Thyroid gland (tissue), 4 donors: ENCODE measurements around the gene EYA4. TPM values are rescaled to one million over a fixed set of nuclear protein-coding genes. Genes with fewer than 3 reads are reported as not detected.

Experiments
- DNase-seq, 2 donors: peaks; one replicate each; pipeline ENCODE4 v3.0.0-alpha.2; 2019
- H3K27ac ChIP-seq, 3 donors: fragments of 200-600 bp; sonication (generic); 1 replicate in 2 of 3; 2 replicates in 1 of 3; pipeline ENCODE4 v1.5.1; 2016 to 2019; ENCODE audit warnings: mild to moderate bottlenecking in 1 of 3, moderate library complexity in 1 of 3
- H3K27me3 ChIP-seq: fragments of 200-600 bp; sonication (generic); one replicate; pipeline ENCODE4 v1.5.1; 2019
- H3K36me3 ChIP-seq, 2 donors: fragments of 200-600 bp; sonication (generic); one replicate each; pipeline ENCODE4 v1.5.1; 2016 to 2019
- H3K4me1 ChIP-seq, 2 donors: fragments of 200-600 bp; sonication (generic); one replicate each; pipeline ENCODE4 v1.5.1; 2017 to 2019
- H3K4me3 ChIP-seq, 3 donors: fragments of 200-600 bp; sonication (generic); replicated peaks in 1 of 3; 1 replicate in 2 of 3; 2 replicates in 1 of 3; pipeline ENCODE4 v1.5.1; 2016; ENCODE audit warnings: mild to moderate bottlenecking in 1 of 3
- H3K9me3 ChIP-seq: fragments of 200-600 bp; sonication (generic); one replicate; pipeline ENCODE4 v1.5.1; 2017
- CTCF ChIP-seq, 6 experiments: fragments of 200-600 bp in 3 of 6; fragments of 450-650 bp in 3 of 6; sonication (generic) in 3 of 6; IDR thresholded peaks; one replicate each; pipeline ENCODE4 v1.5.1; 2016 to 2019; ENCODE audit warnings: antibody characterized with exemption in 6 of 6, mild to moderate bottlenecking in 2 of 6, inconsistent platforms in 1 of 6, moderate library complexity in 1 of 6
- POLR2A ChIP-seq, 2 donors: fragments of 450-650 bp; IDR thresholded peaks; one replicate each; pipeline ENCODE4 v1.6.1; 2017; ENCODE audit warnings: antibody characterized with exemption in 2 of 2, mild to moderate bottlenecking in 2 of 2, moderate library complexity in 1 of 2
- WGBS, 2 donors: methylation state at CpG; one replicate each; pipeline ENCODE4 v1.1.5; 2017; 5-methylcytosine and 5-hydroxymethylcytosine counted together
- intact Hi-C: fragments of 100-400 bp; cut with DNase I; formaldehyde crosslinking; loops from one replicate; pipeline ENCODE4 v1.15.1; 2023
- total RNA-seq, 4 donors: library from RNA; depleted of rRNA; stranded (reverse); fragments of >200 nt; gene quantifications; one replicate each; pipeline ENCODE4 v1.2.3, GENCODE V29; 2016

Gene EYA4
- total RNA-seq, 4 donors from 2014 or later = 3.3 to 8.2 (median 5.3) TPM

GRCh38 chr6:133241901-133242636 is 912 bp downstream of the EYA4 start:
- Histone ChIP-seq H3K9me3 (no peaks in the 10 kb centered on the region), H3K27ac (peak overlapping the region in 1 of 3 donors; percentile 7), H3K4me3 (peak overlapping the region; percentile 30 to 35 (median 35)), H3K4me1 (peaks cover 3 to 26% of the 10 kb centered on the region in 2 donors), H3K27me3 (peaks cover 29% of the 10 kb centered on the region), H3K36me3 (no peaks in the 10 kb centered on the region)
- TF ChIP-seq POLR2A (IDR thresholded peaks at IDR 0.05) = no peak
- TF ChIP-seq CTCF (IDR thresholded peaks at IDR 0.05) = no peak
- intact Hi-C loops = no loop called here
- peak; percentile 19 to 20 for DNase-seq
- WGBS, 2 donors = 3 to 5% methylated on average over 23 to 39 of the region's 52 CpGs

- H3K4me3 ChIP-seq = peak overlapping the region in 2 of 3 donors; percentile 30 to 35
- peaks cover 3 to 26% of the 10 kb centered on the region in 2 donors for H3K4me1 ChIP-seq
- TF ChIP-seq CTCF (IDR thresholded peaks at IDR 0.05) (no peak), POLR2A (IDR thresholded peaks at IDR 0.05) (no peak)
- no peaks in the 10 kb centered on the region for H3K9me3 ChIP-seq
- H3K27ac ChIP-seq = no peak overlapping the region
- intact Hi-C loops = no loop called here
- H3K36me3 ChIP-seq = no peaks in the 10 kb centered on the region
- DNase-seq = peak; percentile 5 to 12
- WGBS, 2 donors = 11% methylated on average over 34 to 36 of the region's 36 CpGs
- H3K27me3 ChIP-seq = peaks cover 35% of the 10 kb centered on the region
Measured at GRCh38 chr6:133242637-133243585, 1.8 kb downstream of the EYA4 start.

GRCh38 chr6:133243723-133244305 is 2.7 kb downstream of the EYA4 start:
- Histone ChIP-seq H3K36me3 (no peaks in the 10 kb centered on the region), H3K9me3 (no peaks in the 10 kb centered on the region), H3K4me3 (no peak overlapping the region), H3K27ac (no peak overlapping the region), H3K4me1 (peaks cover 3 to 26% of the 10 kb centered on the region in 2 donors), H3K27me3 (peaks cover 35% of the 10 kb centered on the region)
- no peak for TF ChIP-seq POLR2A (IDR thresholded peaks at IDR 0.05)
- TF ChIP-seq CTCF (IDR thresholded peaks at IDR 0.05) = no peak
- no peak for DNase-seq
- 24 to 29% methylated on average over 7 of the region's 7 CpGs for WGBS, 2 donors
- intact Hi-C loops = no loop called here

GRCh38 chr6:133244519-133244918 is 3.4 kb downstream of the EYA4 start:
- H3K36me3 ChIP-seq = no peaks in the 10 kb centered on the region
- peaks cover 35% of the 10 kb centered on the region for H3K27me3 ChIP-seq
- 38 to 44% methylated on average over 4 of the region's 4 CpGs for WGBS, 2 donors
- no peak overlapping the region for H3K27ac ChIP-seq
- no peak for TF ChIP-seq POLR2A (IDR thresholded peaks at IDR 0.05)
- TF ChIP-seq CTCF (IDR thresholded peaks at IDR 0.05) = no peak
- H3K9me3 ChIP-seq = no peaks in the 10 kb centered on the region
- intact Hi-C loops = no loop called here
- H3K4me1 ChIP-seq = peaks cover 3 to 26% of the 10 kb centered on the region in 2 donors
- DNase-seq = no peak
- H3K4me3 ChIP-seq = no peak overlapping the region
